ENCODE measurements around the gene RANBP3.

DNA sequence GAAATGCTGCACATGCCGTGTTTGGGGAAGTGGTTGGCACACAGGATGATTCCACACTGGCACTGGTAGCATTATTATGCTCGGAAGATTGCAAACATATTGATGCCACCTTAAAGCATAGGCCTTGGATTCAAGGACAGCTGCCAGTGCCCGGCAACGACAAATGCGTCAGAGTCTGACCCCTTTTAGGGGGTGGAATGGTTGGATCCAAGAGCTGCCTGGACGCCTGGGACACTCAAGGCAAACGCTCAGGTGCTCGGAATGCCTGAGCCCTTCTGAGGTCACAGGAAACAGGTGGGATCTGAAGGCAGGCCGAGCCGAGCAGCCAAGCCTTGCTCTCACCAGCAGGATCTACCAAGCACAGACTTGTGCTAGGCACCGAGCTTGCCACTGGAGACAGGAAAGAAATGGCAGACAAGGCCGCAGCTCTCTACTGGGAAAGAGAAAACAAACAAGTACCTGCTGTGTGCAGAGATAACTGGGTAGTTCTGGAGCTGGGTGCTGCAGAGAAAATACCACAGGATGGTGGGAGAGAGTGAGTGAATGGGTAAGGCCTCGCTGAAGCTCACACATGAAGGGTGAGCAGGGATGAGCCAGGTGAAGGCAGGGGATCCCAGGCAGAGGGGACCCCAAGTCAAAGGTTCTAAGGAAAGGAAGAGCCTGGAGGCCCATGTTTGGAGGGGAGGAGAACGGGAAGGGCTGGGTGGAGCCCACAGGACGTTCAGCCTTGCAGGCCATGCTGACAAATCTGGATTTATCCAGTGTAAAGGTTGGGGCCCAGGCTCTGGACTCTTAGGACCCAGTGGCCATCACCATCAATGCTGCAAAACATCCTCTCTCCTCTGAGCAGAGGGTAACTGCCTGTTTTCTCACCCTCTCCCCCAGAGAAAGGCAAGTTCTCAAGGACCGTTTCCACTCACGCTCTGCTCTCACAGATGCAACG lies 9.2 kb downstream of the RANBP3 start:
- TF ChIP-seq, protein P1, sequence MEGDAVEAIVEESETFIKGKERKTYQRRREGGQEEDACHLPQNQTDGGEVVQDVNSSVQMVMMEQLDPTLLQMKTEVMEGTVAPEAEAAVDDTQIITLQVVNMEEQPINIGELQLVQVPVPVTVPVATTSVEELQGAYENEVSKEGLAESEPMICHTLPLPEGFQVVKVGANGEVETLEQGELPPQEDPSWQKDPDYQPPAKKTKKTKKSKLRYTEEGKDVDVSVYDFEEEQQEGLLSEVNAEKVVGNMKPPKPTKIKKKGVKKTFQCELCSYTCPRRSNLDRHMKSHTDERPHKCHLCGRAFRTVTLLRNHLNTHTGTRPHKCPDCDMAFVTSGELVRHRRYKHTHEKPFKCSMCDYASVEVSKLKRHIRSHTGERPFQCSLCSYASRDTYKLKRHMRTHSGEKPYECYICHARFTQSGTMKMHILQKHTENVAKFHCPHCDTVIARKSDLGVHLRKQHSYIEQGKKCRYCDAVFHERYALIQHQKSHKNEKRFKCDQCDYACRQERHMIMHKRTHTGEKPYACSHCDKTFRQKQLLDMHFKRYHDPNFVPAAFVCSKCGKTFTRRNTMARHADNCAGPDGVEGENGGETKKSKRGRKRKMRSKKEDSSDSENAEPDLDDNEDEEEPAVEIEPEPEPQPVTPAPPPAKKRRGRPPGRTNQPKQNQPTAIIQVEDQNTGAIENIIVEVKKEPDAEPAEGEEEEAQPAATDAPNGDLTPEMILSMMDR (IDR thresholded peaks at IDR 0.05 in 4 of 5, conservative IDR thresholded peaks at IDR 0.05 in 1 of 5) = no peak
- TF ChIP-seq POLR2A (IDR thresholded peaks at IDR 0.05) = no peak

Data from gastrocnemius medialis (tissue), 4 donors.